UCSD-AML1 (cell line): Measurements from ENCODE around the gene URM1.
"Not testable (repeated sequence)": the region's sequence is repeated elsewhere in the genome, so short reads cannot be mapped to it uniquely, and the experiment has no call there.

Experiments
- DNase-seq: peaks from one replicate; lab custom pipeline; 2025; ENCODE audit not compliant: unreplicated experiment; lab: John Stamatoyannopoulos, UW

The URM1 gene

DNA sequence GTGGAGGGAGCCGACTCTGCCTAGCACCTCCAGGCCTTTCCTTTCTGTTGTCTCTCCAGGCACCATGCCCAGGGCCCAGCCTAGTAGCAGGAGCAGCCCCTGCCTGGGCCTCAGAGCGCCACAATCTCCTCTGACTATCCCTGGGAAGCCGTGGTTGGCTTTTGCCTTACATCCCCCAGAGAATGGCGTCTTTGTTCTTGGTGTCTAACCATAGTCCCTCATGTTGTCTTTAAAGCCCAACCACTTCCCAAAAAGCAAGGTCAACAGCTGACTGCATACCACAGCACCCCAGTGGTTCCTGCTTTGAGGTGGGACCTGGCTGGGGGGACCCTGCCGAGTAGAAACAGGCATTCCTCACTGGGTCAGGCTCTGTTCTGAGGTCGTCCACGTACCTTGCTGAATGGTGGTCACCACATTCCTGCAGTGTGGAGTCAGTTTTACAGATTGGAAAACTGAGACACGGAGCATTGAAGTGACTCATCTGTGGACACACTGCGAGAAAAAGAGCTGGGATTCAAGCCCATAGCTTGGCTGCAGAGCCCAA lies 35.7 kb downstream of the URM1 start:
- no peak for DNase-seq

DNA sequence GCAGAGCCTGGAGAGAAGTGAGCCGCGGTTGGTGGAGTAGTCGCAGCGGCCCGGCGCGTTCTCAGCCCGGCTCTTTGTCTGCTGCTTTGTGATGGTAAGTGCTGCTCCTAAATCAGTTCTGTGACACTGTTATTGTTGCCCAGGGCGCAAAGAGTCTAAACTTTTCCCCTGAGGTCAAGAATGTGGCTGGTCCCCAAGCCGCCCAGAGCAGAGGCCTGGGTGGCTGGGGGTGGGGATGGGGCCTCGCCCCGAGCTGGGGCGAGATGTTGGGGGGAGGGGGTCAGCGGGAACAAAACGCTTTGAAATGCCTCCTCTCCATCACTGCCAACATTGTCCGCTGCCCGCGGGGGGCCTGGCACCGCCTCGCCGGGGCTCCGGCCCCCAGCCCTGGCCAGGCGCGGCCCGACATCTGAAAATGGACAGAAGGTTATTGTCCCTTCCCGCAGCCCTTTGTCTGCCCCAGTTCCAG lies 37.8 kb downstream of the URM1 start:
- DNase-seq = no peak

DNA sequence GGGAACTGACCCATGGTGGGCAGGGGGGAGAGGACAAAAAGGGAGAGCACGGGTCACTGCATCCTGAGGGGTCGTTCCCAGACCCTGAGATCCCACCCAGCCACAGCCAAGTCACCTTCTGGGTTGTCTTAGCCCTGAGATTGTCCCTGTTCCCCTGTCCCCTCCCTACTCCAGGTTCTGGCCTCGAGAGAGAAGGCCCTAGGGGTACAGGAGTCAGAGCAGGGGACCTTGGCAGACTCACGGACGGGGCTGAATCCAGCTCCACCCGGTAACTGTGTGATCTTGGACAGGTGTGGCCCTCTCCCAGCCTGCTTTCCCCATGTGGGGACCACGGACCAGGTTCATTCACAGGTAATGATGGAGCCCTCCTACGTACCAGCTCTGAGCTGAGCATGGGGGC lies 38.3 kb downstream of the URM1 start:
- DNase-seq = no peak

DNA sequence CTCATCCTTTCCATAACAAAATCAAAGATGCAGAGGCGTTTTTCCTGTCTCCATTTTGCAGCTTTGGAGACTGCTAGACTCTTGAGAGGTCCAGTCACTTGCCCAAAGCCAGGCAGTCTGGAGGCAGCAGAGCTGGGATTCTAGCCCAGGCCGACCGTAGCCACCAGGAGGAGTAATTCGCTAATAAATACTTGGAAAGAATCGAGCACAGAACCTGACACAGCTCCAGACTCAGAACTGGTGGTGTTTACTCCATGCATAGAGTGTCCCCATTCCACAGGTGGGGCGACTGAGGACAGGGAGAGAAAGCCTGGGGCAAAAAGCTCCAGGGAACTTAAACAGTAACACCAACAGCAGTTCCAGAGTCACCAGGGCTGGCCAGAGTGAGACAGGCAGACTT lies 38.8 kb downstream of the URM1 start:
- no peak for DNase-seq

DNA sequence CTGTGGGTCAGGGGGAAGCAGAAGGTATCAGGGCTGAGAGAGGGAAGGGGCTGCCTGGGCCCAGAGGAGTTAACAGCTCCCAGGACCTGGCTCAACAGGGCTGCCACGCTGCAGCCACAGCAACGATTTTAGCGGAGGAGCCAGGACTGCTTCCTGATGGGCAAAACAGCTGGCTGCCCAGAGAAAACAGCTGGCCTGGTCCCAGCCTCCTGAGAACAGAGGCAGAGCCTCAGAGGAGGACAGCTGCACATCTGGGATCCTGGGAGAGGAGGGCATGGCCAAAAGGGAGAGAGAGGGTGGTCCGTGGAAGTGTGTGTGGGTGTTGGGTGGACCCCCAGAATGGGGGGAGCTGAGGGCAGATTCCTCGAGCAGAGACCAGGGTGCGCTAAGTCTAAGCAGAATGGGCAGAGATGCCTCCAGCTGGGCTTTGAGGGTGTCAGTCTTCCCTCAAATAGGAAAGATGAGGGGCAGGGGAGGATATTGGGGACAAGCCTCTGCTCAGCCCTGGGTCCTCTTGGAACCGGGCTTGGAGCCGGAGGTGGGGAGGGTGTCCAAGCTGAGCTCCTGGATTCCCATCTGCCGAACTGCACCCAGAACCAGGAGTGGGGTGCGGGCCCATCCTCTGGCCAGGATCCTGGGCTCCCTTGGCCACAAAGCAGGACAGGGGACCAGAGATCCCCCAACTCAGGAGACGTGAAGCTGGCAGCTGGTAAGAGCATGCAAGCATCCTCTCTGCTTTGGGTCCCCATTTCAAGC lies 40.4 kb downstream of the URM1 start:
- DNase-seq = no peak

DNA sequence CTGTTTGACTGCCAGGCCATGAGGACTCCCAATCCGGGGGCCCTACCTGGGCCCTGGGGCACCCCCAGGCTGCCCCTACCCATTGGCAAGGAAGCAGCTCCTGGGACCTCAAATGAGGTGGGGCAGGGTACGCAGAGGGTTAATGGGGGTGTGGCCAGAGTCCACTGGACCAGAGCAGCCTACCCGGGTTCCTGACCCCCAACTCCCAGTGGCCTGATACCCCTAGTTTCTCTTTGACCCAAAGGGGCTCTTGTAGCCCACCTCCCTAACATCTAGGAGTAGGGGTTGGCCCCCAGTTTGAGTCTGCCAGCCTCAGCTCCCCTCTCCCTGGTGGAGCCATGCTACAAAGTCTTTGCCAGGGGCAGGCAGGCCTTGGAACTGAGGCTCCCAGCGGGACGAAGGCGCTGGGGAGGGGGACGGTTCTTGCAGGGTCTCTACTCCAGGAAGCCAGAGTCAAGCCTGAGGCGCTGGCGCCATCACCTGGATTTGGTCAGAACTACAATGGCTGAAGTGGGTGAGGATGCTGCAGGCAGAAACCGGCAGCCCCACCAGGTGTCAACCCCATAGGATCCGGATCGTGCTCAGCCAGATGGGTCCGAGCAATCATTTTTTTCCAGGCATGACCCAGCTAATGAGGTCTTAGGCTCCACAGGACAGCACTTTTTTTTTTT lies 41.1 kb downstream of the URM1 start:
- peak; percentile 79 for DNase-seq

DNA sequence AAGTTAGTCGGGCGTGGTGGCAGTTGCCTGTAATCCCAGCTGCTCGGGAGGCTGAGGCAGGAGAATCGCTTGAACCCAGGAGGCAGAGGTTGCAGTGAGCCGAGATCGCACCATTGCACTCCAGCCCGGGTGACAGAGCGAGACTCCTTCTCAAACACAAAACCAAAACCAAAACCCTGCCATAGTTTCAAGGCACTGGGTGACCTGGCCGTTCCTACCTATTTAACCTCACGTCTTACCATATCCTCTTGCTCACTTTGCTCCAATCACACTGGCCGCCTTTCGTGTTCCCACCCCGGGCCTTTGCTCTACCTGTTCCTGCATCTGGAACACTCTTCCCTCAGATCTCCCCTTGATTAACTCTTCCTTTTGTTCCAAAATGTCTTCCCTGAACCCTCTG lies 42.6 kb downstream of the URM1 start:
- DNase-seq = not testable (repeated sequence)

DNA sequence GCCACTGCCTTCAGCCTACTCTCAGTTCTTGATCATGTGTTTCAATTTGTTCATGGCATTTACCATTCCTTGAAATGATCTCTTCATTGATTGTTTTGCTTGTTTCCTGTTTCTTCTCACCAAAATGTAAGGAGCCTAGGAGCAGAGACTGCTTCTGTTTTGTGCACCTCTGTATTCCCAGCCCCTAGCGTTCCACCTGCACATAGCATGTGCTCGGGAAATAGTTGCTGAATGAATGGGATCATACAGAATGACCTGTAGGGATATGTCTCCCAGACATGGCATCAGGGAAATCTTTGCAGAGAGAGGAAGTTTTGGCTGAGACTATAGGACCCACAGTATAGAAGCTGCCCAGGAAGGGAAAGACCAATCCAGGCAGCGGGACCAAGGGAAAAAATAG lies 43.3 kb downstream of the URM1 start:
- no peak for DNase-seq

DNA sequence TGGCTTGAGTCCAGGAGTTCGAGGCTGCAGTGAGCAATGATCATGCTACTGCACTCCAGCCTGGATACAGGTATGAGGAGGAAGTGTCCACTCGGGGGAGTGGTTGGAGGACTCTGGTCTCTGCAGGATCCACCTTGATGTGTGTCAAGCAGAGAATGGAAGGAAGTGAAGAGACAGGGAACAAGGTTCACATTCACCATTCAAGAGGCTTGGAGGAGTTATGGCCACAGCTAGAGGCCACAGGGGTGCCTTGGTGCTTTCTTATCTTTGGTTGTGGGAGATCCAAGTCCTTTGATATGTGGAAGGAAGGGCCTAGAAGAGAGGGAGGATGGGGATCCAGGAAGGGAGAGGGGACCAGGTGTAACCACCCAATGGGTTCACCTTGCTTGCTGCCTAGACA lies 44.1 kb downstream of the URM1 start:
- DNase-seq = no peak

DNA sequence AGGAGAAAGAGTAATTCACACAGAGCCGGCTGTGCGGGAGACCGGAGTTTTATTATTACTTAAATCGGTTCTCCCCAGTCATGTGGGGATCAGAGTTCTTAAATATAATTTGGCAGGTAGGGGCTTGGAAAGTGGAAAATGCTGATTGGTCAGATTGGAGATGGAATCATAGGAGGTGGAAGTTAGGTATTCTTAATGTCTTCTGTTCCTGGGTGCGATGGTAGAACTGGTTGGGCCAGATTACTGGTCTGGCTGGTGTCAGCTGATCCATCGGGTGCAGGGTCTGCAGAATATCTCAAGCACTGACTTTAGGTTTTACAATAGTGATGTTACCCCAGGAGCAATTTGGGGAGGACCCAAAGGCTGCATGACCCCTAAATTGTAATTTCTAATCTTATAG lies 44.8 kb downstream of the URM1 start:
- DNase-seq = no peak

DNA sequence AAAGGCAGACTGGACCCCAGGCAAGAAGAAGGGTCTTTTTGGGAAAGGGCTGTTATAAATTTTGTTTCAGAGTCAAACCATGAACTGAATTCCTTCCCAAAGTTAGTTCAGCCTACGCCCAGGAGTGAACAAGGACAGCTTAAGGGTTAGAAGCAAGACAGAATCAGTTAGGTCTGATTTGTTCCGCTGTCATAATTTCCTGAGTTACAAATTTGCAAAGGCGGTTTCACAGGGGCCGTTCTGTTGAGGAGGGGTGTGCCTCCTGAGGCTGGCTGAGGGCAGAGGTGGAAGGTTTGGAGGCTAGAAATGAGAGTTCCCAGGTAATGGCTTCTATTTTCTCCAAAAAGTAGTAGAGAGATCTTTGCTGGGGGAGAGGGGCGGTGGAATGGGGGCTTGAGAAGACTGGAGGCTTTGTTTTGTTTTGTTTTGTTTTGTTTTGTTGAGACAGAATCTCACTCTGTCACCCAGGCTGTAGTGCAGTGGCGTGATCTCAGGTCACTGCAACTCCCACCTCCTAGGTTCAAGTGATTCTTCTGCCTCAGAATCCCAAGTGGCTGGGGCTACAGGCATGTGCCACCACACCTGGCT lies 45.4 kb downstream of the URM1 start:
- DNase-seq = no peak

DNA sequence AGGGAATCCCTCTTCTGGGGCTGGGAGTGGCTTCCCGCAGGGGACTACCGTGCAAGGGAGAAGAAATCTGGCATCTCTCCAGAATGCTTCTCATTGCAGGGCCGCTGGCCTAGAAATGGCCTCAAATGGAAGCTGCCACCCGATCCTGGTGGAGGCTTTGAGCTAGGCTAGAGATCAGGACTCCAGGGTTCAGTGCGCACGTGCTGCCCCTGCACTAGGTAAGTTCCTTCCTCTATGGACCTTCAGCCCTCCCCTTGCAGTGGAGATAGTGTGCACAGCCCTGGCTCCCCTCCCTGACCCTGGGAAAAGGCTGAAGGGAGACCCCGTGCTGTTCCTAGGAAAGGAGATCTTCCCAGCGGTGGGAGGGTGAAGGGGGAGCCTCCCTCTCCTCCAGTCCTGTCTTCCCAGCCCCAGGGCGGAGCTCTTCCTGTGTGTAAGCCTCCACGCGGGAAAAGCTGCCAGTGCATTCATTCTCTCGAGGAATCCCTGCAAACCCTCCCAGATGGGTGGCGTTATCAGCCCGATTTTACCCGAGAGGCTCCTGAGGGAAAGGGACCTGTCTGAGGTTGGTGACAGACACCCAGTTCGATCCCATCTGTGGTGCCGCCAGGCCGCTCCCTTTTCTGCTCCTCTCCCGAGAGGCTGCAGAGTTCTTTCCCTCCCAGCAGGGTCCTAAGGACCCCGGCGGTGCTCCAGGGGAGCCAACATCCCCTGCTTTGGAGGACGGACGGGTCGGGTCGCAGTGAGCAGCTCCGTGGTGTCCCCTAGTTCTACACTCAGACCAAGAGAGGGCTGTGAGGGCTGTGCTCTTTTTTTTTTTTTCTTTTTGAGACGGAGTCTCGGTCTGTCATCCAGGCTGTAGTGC lies 48.1 kb downstream of the URM1 start:
- no peak for DNase-seq

DNA sequence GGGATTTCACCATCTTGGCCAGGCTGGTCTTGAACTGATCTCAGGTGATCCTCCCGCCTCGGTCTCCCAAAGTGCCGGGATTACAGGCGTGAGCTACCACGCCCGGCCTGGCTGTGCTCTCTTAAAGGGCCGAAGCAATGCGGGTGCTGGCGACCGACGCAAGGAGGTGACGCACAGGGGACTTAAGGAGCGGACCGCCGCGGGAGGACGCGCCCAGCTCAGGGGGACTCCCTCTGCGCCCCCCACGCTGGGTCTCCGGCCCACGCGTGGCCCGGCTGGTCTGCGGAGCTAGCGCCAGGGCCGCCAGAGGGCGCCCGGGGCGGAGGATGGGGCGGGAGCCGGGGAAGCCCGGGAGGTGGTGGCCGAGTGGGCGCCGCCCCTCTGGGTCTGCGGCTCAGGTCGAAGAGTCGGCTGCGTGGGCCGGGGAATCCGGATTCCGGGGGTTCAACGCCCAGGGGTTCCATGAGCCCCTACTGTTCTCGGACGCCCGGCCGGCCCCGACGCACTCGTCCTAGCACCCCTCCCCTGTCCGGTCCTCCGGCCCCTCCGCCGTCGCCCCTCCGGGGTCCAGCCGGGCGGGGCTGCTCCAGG lies 49.0 kb downstream of the URM1 start:
- DNase-seq = peak; percentile 81

DNA sequence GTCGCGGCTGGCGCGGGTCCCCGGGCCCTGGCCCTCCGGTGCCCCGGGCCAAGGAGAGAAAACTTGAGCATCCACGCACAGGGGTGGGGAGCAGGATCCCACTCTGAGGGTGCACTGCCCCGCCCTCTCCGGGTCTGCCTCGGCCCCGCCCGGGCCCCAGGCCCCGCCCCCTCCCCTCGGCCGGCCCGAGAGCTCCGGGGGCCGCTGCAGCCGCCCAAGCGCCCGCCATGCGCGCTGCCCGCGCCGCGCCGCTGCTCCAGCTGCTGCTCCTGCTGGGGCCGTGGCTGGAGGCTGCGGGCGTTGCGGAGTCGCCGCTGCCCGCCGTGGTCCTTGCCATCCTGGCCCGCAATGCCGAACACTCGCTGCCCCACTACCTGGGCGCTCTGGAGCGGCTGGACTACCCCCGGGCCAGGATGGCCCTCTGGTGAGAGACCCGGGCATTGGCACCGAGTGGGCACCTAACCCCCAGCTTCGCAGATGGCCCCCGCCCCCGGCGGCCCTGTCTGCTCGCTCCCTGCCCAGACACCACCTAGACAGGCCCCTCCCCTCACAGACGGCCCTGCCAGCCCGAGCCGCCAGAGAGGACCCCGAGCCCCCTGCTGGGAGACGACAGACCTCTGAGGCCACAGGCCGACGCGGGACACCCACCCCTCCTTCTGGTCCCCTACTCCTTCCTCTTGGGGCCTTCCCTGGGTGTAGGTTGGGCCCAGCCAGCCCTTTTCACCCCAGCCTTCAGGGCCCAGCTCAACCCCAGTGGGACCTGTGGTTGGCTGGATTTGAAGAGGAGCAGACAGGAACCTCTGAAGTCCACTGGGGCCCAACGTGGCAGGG lies 49.7 kb downstream of the URM1 start, which contains the start of gene CERCAM:
Gene CERCAM (plus strand): TSS at position 207 of the 831 bp plus-strand sequence. CDS start 21 bp downstream, at position 228.
- DNase-seq = peak; percentile 62

DNA sequence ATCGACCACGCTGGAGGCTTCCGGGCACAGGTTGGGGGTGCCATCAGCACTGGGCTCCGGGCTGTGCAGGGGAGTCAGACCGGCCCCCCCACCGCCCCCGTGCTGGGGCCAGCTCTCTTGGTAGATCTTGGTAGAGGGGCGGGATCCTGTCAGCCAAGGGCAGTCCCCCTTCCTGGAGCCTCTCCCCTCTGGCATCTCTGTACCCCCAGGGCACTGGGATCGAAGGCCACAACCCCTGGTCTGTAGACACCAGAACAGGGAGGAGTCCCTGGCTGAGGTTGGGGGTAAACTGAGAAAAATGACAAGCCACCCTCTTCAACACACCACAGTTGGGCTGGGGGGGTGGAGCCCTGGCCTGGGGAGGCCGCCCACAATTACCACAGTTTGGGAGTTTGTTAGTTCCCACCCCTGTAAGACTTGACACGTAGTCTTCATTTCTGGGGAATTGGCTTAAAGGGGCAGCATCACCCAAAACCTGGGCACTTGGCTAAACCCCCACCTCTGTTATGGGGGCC lies 50.4 kb downstream of the URM1 start:
- no peak for DNase-seq

DNA sequence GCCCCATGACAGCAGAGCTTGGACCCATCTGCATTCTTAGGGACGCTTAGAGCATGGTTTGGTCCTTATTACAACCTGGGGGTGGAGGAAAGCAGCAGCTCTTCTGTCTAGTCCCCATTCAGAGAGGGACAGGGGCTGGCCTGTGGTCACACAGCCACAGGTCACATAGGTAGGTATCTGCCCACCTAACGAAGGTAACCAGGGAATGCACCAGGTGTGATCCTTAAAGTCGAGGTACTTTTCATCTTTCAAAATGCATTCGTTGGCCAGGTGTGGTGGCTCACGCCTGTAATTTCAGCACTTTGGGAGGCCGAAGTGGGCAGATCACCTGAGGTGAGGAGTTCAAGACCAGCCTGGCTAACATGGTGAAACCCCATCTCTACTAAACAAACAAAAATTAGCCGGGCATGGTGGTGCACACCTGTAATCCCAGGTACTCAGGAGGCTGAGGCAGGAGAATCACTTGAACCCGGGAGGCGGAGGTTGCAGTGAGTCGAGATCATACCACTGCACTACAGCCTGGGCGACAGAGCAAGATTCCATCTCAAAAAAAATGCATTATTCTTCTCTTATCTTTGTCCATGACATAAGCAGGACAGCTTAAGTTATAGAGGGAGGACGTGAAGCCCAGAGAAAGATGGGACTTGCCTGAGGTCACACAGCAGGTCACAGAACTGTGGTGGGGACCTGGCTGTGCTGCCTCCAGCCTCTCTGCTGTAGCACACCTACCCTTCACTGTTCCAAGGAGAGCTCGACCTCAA lies 51.0 kb downstream of the URM1 start:
- not testable (repeated sequence) for DNase-seq

DNA sequence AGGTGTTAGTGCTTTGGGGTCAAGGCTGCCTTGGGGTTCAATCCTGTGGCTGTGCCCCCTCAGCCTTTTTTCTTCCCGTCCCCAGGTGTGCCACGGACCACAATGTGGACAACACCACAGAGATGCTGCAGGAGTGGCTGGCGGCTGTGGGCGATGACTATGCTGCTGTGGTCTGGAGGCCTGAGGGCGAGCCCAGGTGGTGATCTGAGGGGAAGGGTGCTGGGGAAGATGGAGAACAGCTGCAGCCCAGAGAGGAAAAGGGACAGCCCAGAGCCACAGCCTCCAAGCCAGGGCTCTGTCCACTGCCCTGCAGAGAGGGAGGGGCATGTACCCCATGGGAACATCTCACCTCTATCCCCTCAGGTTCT lies 51.6 kb downstream of the URM1 start:
- DNase-seq = no peak

DNA sequence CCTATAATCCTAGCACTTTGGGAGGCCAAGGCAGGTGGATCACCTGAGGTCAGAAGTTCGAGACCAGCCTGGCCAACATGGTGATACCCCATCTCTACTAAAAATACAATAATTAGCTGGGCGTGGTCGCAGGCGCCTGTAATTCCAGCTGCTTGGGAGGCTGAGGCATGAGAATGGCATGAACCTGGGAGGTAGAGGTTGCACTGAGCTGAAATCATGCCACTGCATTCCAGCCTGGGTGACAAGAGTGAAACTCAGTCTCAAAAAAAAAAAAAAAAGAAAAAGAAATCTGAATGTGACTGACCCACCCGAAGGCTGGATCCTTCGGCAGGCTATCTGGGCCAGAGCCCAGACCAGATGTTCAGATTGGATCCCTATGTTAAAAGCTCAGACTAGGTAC lies 52.2 kb downstream of the URM1 start:
- not testable (repeated sequence) for DNase-seq
